Measurements from ENCODE around the gene TPO. TPM values are rescaled to one million over a fixed set of nuclear protein-coding genes. Genes with fewer than 3 reads are reported as not detected.
A peak's percentile ranks its signal among the peaks of the same experiment; 100 is the strongest.

TPO gene
- total RNA-seq, 1 experiment from 2014 or later: not detected

DNA sequence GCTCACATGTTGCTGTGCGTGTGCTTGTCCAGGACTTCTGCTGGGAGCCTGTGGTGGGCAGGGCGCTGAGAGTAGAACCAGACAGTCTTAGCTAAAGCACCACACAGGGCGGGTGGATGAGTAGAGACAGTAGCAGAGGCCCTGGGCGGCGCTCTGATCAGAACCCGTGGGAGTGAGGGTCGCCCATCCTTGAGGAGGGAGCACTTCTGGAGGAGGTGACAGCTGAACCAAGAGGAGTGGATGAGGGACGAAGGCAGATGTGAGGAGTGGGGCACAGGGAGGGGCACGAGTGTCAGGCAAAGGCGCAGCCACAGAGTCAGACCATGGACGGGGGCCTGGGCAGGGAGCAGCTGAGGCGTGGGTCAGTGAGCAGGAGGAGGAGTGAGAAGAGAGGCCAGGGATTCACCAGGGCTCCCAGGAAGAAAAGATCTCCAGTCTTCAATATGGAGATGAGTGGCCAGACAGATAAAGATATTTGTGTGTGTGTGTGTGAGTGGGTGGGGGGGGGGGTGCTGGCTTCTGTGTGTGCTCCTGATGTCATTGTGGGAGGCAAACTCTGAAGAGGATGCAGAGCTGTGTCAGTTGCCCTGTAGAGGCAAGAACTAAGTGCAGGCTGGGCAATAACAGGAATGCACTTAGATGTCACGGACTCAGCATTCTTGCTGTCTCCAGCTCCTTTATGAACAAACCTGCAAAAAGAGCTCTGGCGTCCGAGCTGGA lies 79.6 kb downstream of the TPO start:
- ATAC-seq (no peak), DNase-seq (ENCODE audit: low read depth, low spot score) (no peak)
- H3K27me3 ChIP-seq (ENCODE audit: control insufficient read depth, insufficient read depth, low read length): no peaks in the 10 kb centered on the region
- CTCF ChIA-PET: no interaction called here
- intact Hi-C loops (cut with micrococcal nuclease; ENCODE audit: unreplicated experiment): no loop called here
- no TSS peak for BruUV-seq (replicated peaks)
- no peak for TF ChIP-seq POLR2AphosphoS5 (IDR thresholded peaks at IDR 0.05; ENCODE audit: low read depth, low read length)
- TF ChIP-seq TCF7L2 (IDR thresholded peaks at IDR 0.05; ENCODE audit: low read depth, low read length): no peak
- TF ChIP-seq, protein P1, sequence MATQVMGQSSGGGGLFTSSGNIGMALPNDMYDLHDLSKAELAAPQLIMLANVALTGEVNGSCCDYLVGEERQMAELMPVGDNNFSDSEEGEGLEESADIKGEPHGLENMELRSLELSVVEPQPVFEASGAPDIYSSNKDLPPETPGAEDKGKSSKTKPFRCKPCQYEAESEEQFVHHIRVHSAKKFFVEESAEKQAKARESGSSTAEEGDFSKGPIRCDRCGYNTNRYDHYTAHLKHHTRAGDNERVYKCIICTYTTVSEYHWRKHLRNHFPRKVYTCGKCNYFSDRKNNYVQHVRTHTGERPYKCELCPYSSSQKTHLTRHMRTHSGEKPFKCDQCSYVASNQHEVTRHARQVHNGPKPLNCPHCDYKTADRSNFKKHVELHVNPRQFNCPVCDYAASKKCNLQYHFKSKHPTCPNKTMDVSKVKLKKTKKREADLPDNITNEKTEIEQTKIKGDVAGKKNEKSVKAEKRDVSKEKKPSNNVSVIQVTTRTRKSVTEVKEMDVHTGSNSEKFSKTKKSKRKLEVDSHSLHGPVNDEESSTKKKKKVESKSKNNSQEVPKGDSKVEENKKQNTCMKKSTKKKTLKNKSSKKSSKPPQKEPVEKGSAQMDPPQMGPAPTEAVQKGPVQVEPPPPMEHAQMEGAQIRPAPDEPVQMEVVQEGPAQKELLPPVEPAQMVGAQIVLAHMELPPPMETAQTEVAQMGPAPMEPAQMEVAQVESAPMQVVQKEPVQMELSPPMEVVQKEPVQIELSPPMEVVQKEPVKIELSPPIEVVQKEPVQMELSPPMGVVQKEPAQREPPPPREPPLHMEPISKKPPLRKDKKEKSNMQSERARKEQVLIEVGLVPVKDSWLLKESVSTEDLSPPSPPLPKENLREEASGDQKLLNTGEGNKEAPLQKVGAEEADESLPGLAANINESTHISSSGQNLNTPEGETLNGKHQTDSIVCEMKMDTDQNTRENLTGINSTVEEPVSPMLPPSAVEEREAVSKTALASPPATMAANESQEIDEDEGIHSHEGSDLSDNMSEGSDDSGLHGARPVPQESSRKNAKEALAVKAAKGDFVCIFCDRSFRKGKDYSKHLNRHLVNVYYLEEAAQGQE (IDR thresholded peaks at IDR 0.05; ENCODE audit: insufficient read depth in 1 of 2, low read depth in 2 of 2, low read length in 1 of 2): no peak
- no peak for TF ChIP-seq SIN3A (IDR thresholded peaks at IDR 0.05; ENCODE audit: borderline replicate concordance, insufficient read depth, low read depth, low read length)
- TF ChIP-seq, protein P2, sequence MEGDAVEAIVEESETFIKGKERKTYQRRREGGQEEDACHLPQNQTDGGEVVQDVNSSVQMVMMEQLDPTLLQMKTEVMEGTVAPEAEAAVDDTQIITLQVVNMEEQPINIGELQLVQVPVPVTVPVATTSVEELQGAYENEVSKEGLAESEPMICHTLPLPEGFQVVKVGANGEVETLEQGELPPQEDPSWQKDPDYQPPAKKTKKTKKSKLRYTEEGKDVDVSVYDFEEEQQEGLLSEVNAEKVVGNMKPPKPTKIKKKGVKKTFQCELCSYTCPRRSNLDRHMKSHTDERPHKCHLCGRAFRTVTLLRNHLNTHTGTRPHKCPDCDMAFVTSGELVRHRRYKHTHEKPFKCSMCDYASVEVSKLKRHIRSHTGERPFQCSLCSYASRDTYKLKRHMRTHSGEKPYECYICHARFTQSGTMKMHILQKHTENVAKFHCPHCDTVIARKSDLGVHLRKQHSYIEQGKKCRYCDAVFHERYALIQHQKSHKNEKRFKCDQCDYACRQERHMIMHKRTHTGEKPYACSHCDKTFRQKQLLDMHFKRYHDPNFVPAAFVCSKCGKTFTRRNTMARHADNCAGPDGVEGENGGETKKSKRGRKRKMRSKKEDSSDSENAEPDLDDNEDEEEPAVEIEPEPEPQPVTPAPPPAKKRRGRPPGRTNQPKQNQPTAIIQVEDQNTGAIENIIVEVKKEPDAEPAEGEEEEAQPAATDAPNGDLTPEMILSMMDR (IDR thresholded peaks at IDR 0.05): no peak
- in situ Hi-C loops (cut with HindIII; ENCODE audit: low pct_unique_long_range_greater_than_20kb, low sequenced_read_pairs): no loop called here
- no peaks in the 10 kb centered on the region for H3K9me3 ChIP-seq (ENCODE audit: control insufficient read depth, insufficient read depth, low read depth, low read length)
- H3K4me1 ChIP-seq (ENCODE audit: control insufficient read depth, insufficient read depth, low read length): no peaks in the 10 kb centered on the region
- POLR2A ChIA-PET: no interaction called here
- H3K36me3 ChIP-seq (ENCODE audit: control insufficient read depth, insufficient read depth, low read length): no peaks in the 10 kb centered on the region
- no peak overlapping the region for H3K27ac ChIP-seq (ENCODE audit: low read length)
- H3K4me3 ChIP-seq (ENCODE audit: low read depth in 2 of 2, low read length in 2 of 2): no peak overlapping the region

DNA sequence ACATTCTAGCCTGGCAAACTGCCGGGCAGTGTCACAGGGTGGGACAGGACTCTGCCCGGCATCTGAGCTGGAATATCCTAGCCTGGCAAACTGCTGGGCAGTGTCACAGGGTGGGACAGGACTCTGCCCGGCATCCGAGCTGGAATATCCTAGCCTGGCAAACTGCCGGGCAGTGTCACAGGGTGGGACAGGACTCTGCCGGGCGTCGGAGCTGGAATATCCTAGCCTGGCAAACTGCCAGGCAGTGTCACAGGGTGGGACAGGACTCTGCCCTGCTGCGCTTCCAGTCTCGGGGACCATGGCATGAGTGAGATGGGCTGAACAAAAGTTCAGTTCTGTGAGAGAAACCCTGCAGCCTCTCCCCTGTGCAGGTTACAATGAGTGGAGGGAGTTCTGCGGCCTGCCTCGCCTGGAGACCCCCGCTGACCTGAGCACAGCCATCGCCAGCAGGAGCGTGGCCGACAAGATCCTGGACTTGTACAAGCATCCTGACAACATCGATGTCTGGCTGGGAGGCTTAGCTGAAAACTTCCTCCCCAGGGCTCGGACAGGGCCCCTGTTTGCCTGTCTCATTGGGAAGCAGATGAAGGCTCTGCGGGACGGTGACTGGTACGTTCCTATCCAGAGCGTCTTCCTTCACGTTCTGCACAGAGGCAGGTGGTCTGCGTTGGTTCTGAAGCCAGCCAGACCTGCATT lies 80.3 kb downstream of the TPO start:
- Histone ChIP-seq H3K4me3 (ENCODE audit: low read depth in 2 of 2, low read length in 2 of 2) (no peak overlapping the region), H3K9me3 (ENCODE audit: control insufficient read depth, insufficient read depth, low read depth, low read length) (no peaks in the 10 kb centered on the region), H3K4me1 (ENCODE audit: control insufficient read depth, insufficient read depth, low read length) (no peaks in the 10 kb centered on the region), H3K27ac (ENCODE audit: low read length) (no peak overlapping the region), H3K36me3 (ENCODE audit: control insufficient read depth, insufficient read depth, low read length) (no peaks in the 10 kb centered on the region), H3K27me3 (ENCODE audit: control insufficient read depth, insufficient read depth, low read length) (no peaks in the 10 kb centered on the region)
- POLR2A ChIA-PET: no interaction called here
- in situ Hi-C loops (cut with HindIII; ENCODE audit: low pct_unique_long_range_greater_than_20kb, low sequenced_read_pairs): no loop called here
- CTCF ChIA-PET: no interaction called here
- no TSS peak for BruUV-seq (replicated peaks)
- no peak for DNase-seq (ENCODE audit: low read depth, low spot score)
- TF ChIP-seq, protein P2 (IDR thresholded peaks at IDR 0.05): no peak
- TF ChIP-seq SIN3A (IDR thresholded peaks at IDR 0.05; ENCODE audit: borderline replicate concordance, insufficient read depth, low read depth, low read length) (no peak), TCF7L2 (IDR thresholded peaks at IDR 0.05; ENCODE audit: low read depth, low read length) (no peak), POLR2AphosphoS5 (IDR thresholded peaks at IDR 0.05; ENCODE audit: low read depth, low read length) (no peak)
- TF ChIP-seq, protein P1 (IDR thresholded peaks at IDR 0.05; ENCODE audit: insufficient read depth in 1 of 2, low read depth in 2 of 2, low read length in 1 of 2): no peak
- 0 out of 2 replicates have a peak, but pooled peaks have one; percentile 28 for ATAC-seq
- intact Hi-C loops (cut with micrococcal nuclease; ENCODE audit: unreplicated experiment): no loop called here

Measured in Panc1 (cell line).